GM12878 (cell line): Measurements from ENCODE around the gene C1orf87. TPM values are rescaled to one million over a fixed set of nuclear protein-coding genes. Genes with fewer than 3 reads are reported as not detected.

Source experiments
- ATAC-seq: fragments of 200-7000 bp; cut with Tn5 transposase; 3 replicates; pipeline ENCODE4 v1.9.1; 2020; ENCODE audit warnings: mild to moderate bottlenecking, moderate library complexity
- BruUV-seq: library from RNA; stranded (reverse); fragments of 400-500 nt; replicated peaks from 2 replicates; lab custom pipeline; 2021; lab: Mats Ljungman, UMichigan
- CTCF ChIA-PET: fragments of 300-600 bp; sonication (Branson Sonifier 250); formaldehyde crosslinking; extraction: SDS; loops from one replicate; lab custom pipeline; 2021; ENCODE audit warnings: inconsistent platforms; lab: Yijun Ruan, JAX
- POLR2A ChIA-PET: fragments of 350-600 bp; formaldehyde crosslinking; extraction: SDS; loops from one replicate; lab custom pipeline; 2021; ENCODE audit warnings: inconsistent platforms; lab: Charles Lee
- RAD21 ChIA-PET: fragments of 300-600 bp; sonication (Branson Sonifier 250); formaldehyde crosslinking; loops from one replicate; lab custom pipeline; 2023; ENCODE audit warnings: antibody characterized with exemption; ENCODE audit not compliant: unreplicated experiment; lab: Charles Lee
- SMC1A ChIA-PET: fragments of 300-600 bp; sonication (Branson Sonifier 250); formaldehyde crosslinking; loops from one replicate; lab custom pipeline; 2023; ENCODE audit not compliant: unreplicated experiment, uncharacterized antibody; lab: Charles Lee
- DNase-seq: peaks from one replicate; pipeline ENCODE4 v3.0.0-alpha.2; 2011; ENCODE audit warnings: low read depth, low spot score
- FAIRE-seq: peaks from 3 replicates; lab custom pipeline; 2011; peaks lifted over from hg19 to GRCh38; lab: Jason Lieb, UNC
- H2AFZ ChIP-seq: 2 replicates; pipeline ENCODE4 v1.6.0; 2011; ENCODE audit warnings: low read depth, low read length, control low read depth; ENCODE audit not compliant: control insufficient read depth
- H3K27ac ChIP-seq: 2 replicates; pipeline ENCODE4 v1.5.1; 2011; ENCODE audit warnings: control low read depth; ENCODE audit not compliant: control insufficient read depth, insufficient read depth
- H3K27me3 ChIP-seq, 2 experiments: replicated peaks in 1 of 2; 2 replicates each; pipeline versions ENCODE4 v1.6.0 to v1.6.1; 2011; ENCODE audit warnings: low read length in 1 of 2; ENCODE audit not compliant: control insufficient read depth in 2 of 2, insufficient read depth in 2 of 2
- H3K36me3 ChIP-seq, 2 experiments: 2 replicates each; pipeline ENCODE4 v1.5.1; 2011; ENCODE audit warnings: low read length in 1 of 2; ENCODE audit not compliant: control insufficient read depth in 2 of 2, insufficient read depth in 2 of 2
- H3K4me1 ChIP-seq: 2 replicates; pipeline ENCODE4 v1.6.1; 2011; ENCODE audit warnings: mild to moderate bottlenecking, low read length, moderate library complexity, mixed read lengths; ENCODE audit not compliant: control insufficient read depth, insufficient read depth
- H3K4me2 ChIP-seq: 2 replicates; pipeline ENCODE4 v1.6.0; 2011; ENCODE audit warnings: control low read depth; ENCODE audit not compliant: control insufficient read depth, insufficient read depth
- H3K4me3 ChIP-seq: fragments of 200-600 bp; sonication (generic); 2 replicates; pipeline ENCODE4 v1.5.1; 2016
- H3K79me2 ChIP-seq: 2 replicates; pipeline ENCODE4 v1.6.0; 2011; ENCODE audit warnings: low read length; ENCODE audit not compliant: control insufficient read depth, insufficient read depth
- H3K9ac ChIP-seq: 2 replicates; pipeline ENCODE4 v1.8.0; 2011; ENCODE audit warnings: low read length, control low read depth, mixed read lengths; ENCODE audit not compliant: control insufficient read depth, insufficient read depth
- H3K9me3 ChIP-seq: replicated peaks from 3 replicates; pipeline ENCODE4 v1.5.1; 2011; ENCODE audit warnings: mild to moderate bottlenecking, low read length; ENCODE audit not compliant: control insufficient read depth, insufficient read depth
- H4K20me1 ChIP-seq: 2 replicates; pipeline ENCODE4 v1.6.0; 2011; ENCODE audit not compliant: control insufficient read depth, insufficient read depth
- CBFB ChIP-seq: IDR thresholded peaks from 2 replicates; pipeline ENCODE4 v1.6.1; 2016; ENCODE audit warnings: antibody characterized with exemption, low read depth
- CHD2 ChIP-seq: IDR thresholded peaks from 2 replicates; pipeline ENCODE4 v1.6.1; 2011; ENCODE audit warnings: low read depth, low read length, improper control_type of control experiment, borderline replicate concordance
- EGR1 ChIP-seq, 2 experiments: IDR thresholded peaks; 1 replicate in 1 of 2; 2 replicates in 1 of 2; pipeline ENCODE4 v1.6.1; 2011 to 2012; ENCODE audit warnings: low read depth in 2 of 2, low read length in 2 of 2, borderline replicate concordance in 1 of 2, mild to moderate bottlenecking in 1 of 2, moderate library complexity in 1 of 2
- EZH2 ChIP-seq: IDR thresholded peaks from 2 replicates; pipeline ENCODE4 v1.6.1; 2012; ENCODE audit warnings: low read depth, mild to moderate bottlenecking, control low read depth, inconsistent platforms, low read length, borderline replicate concordance; ENCODE audit not compliant: control insufficient read depth
- GATAD2B ChIP-seq: fragments of 450-650 bp; conservative IDR thresholded peaks from 2 replicates; pipeline ENCODE4 v1.6.1; 2017; ENCODE audit warnings: low read depth, mild to moderate bottlenecking, moderate library complexity
- HDGF ChIP-seq: fragments of 450-650 bp; IDR thresholded peaks from 2 replicates; pipeline ENCODE4 v1.6.1; 2016; ENCODE audit warnings: antibody characterized with exemption
- KAT2A ChIP-seq: conservative IDR thresholded peaks from 2 replicates; pipeline ENCODE4 v1.6.1; 2011; ENCODE audit warnings: low read depth, low read length; ENCODE audit not compliant: control insufficient read depth
- MTA3 ChIP-seq: IDR thresholded peaks from 2 replicates; pipeline ENCODE4 v1.6.1; 2012; ENCODE audit warnings: low read length, inconsistent platforms, borderline replicate concordance
- PAX5 ChIP-seq: IDR thresholded peaks from 2 replicates; pipeline ENCODE4 v1.6.1; 2011; ENCODE audit warnings: low read depth, low read length, borderline replicate concordance
- SMAD5 ChIP-seq: IDR thresholded peaks from 2 replicates; pipeline ENCODE4 v1.6.1; 2016; ENCODE audit warnings: antibody characterized with exemption, low read depth
- STAT3 ChIP-seq: IDR thresholded peaks from 2 replicates; pipeline ENCODE4 v1.6.1; 2011; ENCODE audit warnings: low read depth, low read length, improper control_type of control experiment
- TCF12 ChIP-seq: IDR thresholded peaks from 2 replicates; pipeline ENCODE4 v1.6.1; 2011; ENCODE audit warnings: low read depth, mild to moderate bottlenecking, low read length
- WGBS: methylation state at CpG from one replicate; pipeline ENCODE4 v1.1.6; 2016; ENCODE audit warnings: low lambda C conversion rate; ENCODE audit not compliant: insufficient replicate concordance, insufficient coverage; ENCODE audit errors: missing lambda C conversion rate; 5-methylcytosine and 5-hydroxymethylcytosine counted together
- in situ Hi-C: fragments of 300-500 bp; cut with MboI; formaldehyde crosslinking; loops from 9 replicates; pipeline ENCODE4 v1.14.3; 2018; ENCODE audit warnings: mixed read lengths
- intact Hi-C: fragments of 100-400 bp; cut with micrococcal nuclease; formaldehyde crosslinking; loops from one replicate; pipeline ENCODE4 v1.14.2; 2022; ENCODE audit not compliant: unreplicated experiment
- polyA plus RNA-seq, 11 experiments: library from polyadenylated mRNA; depleted of rRNA in 4 of 11; unstranded in 6 of 11; stranded (reverse) in 5 of 11; fragments of >200 nt; fragmentation: Nextera tagmentation in 4 of 11; fragmentation: Illumina TruSeq in 1 of 11; extraction: Ambion mirVana in 4 of 11; extraction: Trizol in 1 of 11; gene quantifications; 1 replicate in 1 of 11; 2 replicates in 10 of 11; pipeline versions ENCODE4 v1.2.1 to v1.2.3, GENCODE V29; 2011 to 2016; ENCODE audit warnings: inconsistent platforms in 2 of 11, missing spikeins in 2 of 11, low read depth in 1 of 11
- total RNA-seq, 4 experiments: library from RNA; depleted of rRNA in 3 of 4; stranded (reverse); fragments of >200 nt in 3 of 4; fragmentation: Illumina TruSeq in 1 of 4; extraction: Trizol in 1 of 4; gene quantifications; 2 replicates each; pipeline versions ENCODE4 v1.2.1 to v1.2.3, GENCODE V29; 2013 to 2021
- TF ChIP-seq, protein P1 (sequence below): fragments of 150-350 bp; IDR thresholded peaks from 2 replicates; pipeline ENCODE4 v1.6.1; 2016; ENCODE audit warnings: low read depth, low read length

Gene C1orf87
- total and polyA plus RNA-seq, 10 of the 15 experiments (the other 5 are each of a cell fraction or from before 2014, with no cell fraction given), result not detected

DNA sequence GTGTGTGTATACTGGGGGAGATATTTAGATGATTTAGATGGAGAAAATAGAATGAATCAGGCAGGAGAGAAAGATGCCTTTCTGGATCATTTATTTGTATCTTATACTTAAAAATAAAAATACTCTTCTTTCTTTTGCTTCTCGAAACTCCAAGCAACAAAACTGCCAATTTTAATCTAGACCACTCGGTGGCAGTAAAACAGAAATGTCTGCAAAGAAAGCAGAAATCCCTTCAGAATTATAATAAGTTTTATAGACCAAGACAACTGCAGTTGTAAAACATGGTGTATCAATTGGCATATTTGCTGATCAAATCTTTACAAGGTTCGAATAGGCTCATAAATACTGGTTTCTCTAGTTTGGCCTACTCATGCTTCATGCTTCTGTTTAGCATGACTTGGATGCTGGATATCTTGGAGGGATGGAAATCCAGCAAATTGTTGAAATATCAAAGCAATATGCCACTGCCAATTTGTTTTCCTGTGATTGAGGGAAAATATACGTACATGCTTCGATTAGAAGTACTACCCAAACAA is 15.1 kb upstream of the C1orf87 start:
- H3K9ac ChIP-seq, result no peak overlapping the region
- POLR2A ChIA-PET, result no interaction called here

More for the DNA sequence above, 15.1 kb upstream of the C1orf87 start:
- no peak for ATAC-seq
- ChIA-PET RAD21 (no interaction called here), CTCF (interaction anchor here (1.0 kb wide), 1 partner anchor 13 kb away, joined by 3 read pairs; no protein-coding TSS in a partner anchor), SMC1A (no interaction called here)
- 0% methylated on average over 5 of the region's 5 CpGs for WGBS
- no peak overlapping the region for H3K27ac ChIP-seq
- H4K20me1 ChIP-seq, result no peaks in the 10 kb centered on the region
- no peak for DNase-seq
- no peak overlapping the region for H3K4me2 ChIP-seq
- in situ Hi-C loops, result no loop called here
- no peaks in the 10 kb centered on the region for H3K79me2 ChIP-seq
- H2AFZ ChIP-seq, result no peak overlapping the region
- H3K9me3 ChIP-seq, result no peaks in the 10 kb centered on the region
- FAIRE-seq, result no peak
- H3K36me3 ChIP-seq, result no peaks in the 10 kb centered on the region
- H3K4me3 ChIP-seq, result no peak overlapping the region
- H3K4me1 ChIP-seq, result no peaks in the 10 kb centered on the region
- intact Hi-C loops, result no loop called here
- no peak for TF ChIP-seq CHD2
- TF ChIP-seq STAT3, result no peak
- no peak for TF ChIP-seq CBFB
- TF ChIP-seq, protein P1, sequence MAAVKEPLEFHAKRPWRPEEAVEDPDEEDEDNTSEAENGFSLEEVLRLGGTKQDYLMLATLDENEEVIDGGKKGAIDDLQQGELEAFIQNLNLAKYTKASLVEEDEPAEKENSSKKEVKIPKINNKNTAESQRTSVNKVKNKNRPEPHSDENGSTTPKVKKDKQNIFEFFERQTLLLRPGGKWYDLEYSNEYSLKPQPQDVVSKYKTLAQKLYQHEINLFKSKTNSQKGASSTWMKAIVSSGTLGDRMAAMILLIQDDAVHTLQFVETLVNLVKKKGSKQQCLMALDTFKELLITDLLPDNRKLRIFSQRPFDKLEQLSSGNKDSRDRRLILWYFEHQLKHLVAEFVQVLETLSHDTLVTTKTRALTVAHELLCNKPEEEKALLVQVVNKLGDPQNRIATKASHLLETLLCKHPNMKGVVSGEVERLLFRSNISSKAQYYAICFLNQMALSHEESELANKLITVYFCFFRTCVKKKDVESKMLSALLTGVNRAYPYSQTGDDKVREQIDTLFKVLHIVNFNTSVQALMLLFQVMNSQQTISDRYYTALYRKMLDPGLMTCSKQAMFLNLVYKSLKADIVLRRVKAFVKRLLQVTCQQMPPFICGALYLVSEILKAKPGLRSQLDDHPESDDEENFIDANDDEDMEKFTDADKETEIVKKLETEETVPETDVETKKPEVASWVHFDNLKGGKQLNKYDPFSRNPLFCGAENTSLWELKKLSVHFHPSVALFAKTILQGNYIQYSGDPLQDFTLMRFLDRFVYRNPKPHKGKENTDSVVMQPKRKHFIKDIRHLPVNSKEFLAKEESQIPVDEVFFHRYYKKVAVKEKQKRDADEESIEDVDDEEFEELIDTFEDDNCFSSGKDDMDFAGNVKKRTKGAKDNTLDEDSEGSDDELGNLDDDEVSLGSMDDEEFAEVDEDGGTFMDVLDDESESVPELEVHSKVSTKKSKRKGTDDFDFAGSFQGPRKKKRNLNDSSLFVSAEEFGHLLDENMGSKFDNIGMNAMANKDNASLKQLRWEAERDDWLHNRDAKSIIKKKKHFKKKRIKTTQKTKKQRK, result no peak
- no peak for TF ChIP-seq MTA3
- no peak for TF ChIP-seq PAX5
- TF ChIP-seq HDGF, result no peak
- no peak for TF ChIP-seq KAT2A
- no peak for TF ChIP-seq SMAD5
- no peak for TF ChIP-seq TCF12
- no peak for TF ChIP-seq GATAD2B
- TF ChIP-seq EZH2, result no peak
- no peak for TF ChIP-seq EGR1 (IDR thresholded peaks at IDR 0.05; ENCODE audit: borderline replicate concordance in 1 of 2, low read depth in 2 of 2, low read length in 2 of 2)
- H3K27me3 ChIP-seq, result no peaks in the 10 kb centered on the region
- BruUV-seq, result no TSS peak
